ENCODE measurements around the gene ZNF19.

ZNF19 gene

DNA sequence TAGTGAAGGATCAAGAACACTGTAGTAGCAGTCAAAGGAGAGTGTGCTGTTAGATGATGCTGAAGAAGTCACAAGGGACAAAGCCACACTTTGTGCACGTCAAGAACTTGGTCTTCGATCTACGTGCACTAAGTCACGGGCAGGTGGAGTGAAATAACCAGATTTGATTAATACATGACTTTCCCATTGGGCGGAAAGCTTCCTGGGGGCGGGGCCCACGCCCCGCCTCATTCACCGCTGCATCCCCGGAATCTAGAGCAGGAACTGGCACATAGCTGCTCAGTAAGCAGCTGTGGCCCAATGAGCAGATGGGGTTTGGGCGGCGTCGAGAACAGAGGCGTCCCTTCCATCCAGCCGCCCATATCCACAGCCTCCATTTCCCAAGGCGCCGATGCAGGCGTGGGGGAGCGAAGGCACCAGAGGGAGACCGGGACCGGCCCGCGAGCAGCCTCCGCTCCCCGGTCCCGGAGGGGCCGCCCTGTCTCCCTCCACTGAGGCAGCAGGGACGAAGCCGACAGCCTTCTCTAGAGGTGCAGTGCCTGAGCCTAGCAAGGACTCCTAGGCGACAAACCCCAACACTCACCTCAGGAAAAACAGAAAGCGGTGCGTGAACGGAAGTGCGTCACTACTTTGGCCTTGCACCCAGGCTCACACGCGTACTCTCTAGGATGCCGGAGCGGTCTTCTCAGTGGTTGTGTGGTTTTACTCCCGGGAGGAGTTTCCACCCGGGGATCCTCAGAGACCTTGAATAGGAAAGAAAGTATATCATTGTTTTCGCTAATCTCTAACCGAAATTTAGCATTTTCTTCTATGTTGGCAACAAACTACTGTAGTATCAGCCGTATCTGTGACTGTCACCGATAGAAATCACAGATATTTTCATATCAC is 4.9 kb downstream of the ZNF19 start:
- DNase-seq = peak; percentile 76

DNA sequence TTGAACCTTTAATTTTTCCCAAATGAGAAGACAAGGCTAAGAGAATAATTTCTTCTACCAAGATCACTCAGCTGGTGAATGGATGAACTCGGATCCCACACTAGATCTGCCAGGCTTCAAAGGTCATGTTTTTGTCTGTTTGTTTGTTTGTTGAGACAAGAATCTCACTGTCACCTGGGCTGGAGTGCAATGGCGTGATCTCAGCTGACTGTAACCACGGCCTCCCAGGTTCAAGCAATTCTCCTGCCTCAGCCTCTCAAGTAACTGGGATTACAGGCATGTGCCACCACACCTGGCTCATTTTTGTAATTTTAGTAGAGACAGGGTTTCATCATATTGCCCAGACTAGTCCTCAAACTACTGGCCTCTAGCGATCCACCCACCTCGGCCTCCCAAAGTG is 6.6 kb downstream of the ZNF19 start:
- DNase-seq = no peak

DNA sequence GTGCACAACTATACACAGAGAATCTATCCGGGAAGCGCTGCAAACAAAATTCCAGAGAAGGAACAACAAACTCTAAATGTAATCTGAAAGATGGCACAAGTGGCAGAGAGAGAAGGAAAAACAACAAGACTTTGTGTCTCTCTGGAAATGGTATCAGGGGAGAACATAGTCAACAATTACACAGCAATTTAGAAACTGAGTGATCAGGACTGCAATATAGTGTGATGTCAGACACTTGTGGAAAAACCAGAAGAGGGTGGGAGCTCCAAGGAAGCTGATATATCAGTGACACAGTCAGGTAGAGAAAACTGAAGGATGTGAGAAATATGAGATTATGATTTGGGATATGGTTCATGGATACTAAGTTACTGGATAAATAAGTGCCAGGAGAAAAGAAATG is 8.2 kb downstream of the ZNF19 start:
- no peak for DNase-seq

DNA sequence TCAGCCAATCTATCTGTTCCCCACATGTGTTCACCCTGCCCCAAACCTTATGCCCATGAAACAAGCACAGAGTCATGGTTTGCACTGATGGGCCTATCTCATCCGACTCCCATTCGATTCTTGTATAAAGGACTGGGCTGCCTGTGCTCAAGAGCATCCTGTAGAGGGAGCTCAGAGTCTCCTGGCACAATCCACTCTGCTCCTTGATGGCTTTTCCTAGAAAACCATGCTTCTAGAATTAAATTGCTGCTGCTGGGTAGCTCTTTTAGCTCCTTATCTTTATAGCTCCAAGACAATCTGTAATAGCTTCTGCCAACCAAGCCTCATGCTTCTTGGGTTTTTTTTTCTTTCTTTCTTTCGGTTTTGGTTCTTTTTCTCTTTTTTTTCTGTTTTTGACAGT is 9.7 kb downstream of the ZNF19 start:
- no peak for DNase-seq

DNA sequence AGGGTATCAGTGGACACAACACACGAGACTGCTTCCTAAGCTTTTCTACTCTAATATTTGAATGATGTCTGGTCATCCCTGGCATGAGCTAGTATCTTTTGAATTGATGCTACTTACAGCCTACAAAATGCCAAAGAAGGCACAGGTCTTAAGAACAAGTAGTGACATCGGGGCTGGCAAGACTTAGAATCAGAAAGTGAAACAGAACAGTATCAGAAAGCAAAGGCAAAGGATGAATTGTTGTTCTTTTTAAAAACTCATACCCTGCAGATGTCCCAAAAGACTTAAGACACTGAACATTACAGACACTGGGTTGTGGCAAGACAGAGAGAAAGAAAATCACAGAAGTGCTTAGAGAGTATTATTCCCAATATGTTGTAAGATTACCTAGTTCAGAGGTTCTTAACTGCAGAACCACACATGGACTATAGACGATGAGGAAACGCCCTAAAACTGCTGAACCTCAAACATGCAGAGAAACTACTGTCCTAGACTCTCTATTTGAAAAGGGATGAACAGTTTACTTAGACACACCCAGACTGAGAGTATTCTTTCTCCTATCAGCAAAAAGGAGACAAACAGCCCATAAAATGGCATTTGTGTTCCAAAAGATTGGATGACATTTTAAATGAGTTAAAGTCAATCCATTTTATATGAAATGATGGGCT is 12.5 kb downstream of the ZNF19 start:
- DNase-seq = no peak

DNA sequence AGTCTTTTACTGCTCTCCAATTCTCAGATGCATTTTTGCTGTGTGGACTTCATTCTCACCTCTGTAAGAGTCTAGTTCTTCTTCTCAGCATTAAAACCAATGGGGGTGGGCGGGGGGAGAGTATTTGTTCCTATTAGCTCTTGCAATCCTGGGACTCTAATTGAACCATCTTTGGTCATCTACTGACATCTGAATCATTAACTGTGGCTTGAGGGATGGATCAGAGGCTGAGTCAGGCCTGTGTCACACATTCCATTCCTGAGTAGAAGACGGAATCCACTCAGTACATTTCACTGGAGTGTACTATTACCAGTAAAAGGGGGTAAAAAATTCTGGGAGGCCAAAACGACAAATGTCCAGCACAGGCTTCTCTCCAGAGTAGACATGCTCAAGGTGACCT is 14.3 kb downstream of the ZNF19 start:
- no peak for DNase-seq

GRCh38 chr16:71473891-71474290 is 15.2 kb downstream of the ZNF19 start:
- DNase-seq = no peak

- no peak for DNase-seq
Measured at GRCh38 chr16:71472931-71473330, 16.2 kb downstream of the ZNF19 start.

DNA sequence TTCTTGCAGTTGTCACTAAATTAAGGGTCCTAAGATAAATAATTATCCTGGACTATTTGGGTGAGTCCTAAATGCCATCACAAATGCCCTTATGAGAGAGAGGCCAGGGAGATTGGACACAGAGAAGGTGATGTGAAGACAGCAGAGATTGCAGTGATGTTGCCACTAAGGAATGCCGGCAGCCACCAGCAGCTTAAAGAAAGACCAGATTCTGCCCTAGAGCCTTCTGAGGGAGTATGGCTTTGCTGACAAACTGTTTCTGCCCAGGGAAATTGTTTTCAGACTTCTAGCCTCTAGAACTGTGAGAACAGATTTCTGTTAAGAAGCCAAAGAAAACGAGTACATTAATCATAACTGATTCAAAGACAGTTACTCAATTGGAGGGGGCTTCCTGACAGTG is 17.1 kb downstream of the ZNF19 start:
- no peak for DNase-seq

GRCh38 chr16:71467810-71468209 is 21.3 kb downstream of the ZNF19 start:
- no peak for DNase-seq

DNA sequence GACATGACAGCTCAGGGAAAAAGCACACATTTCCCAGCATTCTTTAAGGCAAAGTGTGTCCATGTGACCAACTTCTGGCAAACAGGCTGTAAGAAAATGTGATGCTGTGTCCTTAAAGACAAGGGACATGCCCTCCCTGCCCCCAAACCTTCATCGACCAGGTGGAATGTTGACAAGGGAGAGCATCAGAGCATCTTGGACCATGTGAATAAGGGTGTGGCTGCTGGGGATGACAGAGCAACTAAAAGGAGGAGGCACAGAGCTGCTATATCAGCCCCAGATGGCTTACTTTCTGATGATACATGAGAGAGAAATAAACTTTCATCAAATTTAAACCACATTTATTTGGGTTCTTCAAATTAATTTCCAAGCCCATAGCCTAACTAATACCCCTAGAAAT is 24.9 kb downstream of the ZNF19 start:
- DNase-seq = no peak

DNA sequence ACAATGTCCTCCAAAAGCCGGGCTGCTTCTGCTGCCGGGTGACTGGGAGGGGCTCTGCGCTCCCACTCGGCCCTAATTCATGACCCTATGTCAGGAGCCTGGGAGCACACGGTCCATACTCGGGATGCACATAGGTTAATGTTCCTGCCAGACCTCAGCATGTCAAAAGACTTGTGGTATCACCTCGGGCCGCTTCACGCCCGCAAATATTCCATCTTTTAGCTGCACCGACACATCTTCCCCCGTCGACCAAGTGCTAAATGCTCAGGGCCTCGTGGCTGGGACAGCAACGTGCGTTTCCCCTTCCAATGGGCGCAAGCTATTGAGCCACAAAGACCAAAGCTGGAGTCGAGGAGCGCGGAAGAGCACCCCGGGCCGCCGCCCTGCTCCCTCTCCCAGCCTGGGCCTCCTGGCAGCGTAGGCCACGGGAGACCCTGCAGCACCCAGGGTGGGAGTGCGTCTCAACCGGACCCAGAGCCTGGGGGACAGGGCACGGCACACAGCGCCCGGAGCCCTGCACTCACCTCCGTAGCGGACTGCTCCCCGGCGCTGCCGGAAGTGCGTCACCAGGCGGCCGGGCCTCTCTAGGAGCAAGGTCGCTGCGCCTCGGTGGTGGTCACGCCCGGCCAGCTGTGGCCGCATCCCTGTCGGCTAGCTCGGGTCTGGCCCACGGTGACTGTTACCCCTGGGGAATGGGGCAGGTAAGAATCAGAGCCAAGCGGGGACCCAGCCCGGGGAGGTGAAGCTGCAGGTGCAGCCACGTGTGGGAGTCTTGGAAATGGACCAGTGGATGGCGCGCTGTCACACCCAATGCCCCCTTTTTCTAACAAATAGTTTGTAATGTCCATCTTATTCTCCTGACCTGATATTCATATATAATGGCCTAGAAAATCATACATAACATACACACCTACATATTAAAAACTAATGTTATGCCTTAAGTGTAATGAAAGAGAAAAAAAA is 27.2 kb downstream of the ZNF19 start, which contains the start of gene ZNF23:
Gene ZNF23 (minus strand): TSS at position 562 of the 963 bp plus-strand sequence. CDS start 5,451 bp downstream, outside the sequence.
- peak; percentile 26 for DNase-seq

- no peak for DNase-seq
Measured at GRCh38 chr16:71460941-71461340, 28.2 kb downstream of the ZNF19 start.

DNA sequence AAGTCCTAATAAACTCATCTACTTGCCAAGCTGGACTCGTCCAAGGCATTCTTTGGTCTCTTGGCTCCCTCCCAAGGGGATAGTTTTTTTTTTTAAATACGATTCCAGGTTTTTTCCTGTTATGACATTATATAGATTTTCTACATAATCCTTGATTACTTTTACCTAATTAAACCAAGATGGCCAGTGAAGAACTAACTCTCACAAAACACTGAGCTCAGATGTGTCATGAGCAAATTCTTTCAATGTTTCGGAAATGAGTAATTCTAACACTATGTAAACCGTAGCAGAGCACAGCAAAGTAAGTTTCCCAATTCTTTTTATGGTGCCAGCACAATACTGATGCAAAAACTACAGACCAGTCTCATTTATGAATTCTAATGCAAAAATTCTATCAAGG is 28.9 kb downstream of the ZNF19 start:
- no peak for DNase-seq

- DNase-seq = no peak
Measured at GRCh38 chr16:71459510-71459909, 29.6 kb downstream of the ZNF19 start.

DNA sequence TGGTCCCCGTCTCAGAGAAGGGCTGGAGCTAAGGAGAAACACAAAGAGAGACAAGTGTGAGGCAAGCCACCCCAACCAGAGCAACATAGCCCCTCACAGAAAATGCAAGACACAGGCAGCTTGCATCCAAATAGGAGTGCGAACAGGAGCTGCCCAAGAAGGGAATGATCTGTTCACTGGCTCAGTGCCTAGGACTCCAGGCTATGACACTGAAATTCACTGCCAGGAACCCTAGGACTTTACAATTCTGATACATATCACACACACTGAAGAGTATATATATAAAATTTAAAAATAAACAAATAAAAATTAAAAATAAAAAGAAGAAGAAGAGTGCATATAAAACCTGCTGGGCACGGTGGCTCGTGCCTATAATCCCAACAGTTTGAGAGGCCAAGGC is 32.3 kb downstream of the ZNF19 start:
- no peak for DNase-seq

DNA sequence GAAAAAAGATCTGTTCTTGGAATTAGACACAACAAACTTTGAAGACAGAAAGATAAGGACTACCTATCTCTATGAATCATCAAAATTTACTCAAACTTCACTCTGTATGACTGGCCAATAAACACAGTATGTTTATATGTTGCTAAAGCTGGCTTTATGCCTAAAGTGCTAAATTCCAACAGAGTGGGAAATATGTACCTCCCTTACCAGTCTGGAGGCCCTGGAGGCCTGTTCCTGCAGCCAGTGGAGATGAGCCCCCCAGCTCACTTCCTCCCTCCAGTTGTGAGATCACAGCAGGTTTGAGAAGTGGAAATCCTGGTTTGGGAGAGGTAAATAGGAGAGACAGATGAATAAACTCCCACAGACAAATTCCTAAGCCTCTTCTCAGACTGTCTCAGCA is 36.1 kb downstream of the ZNF19 start:
- DNase-seq = no peak

DNA sequence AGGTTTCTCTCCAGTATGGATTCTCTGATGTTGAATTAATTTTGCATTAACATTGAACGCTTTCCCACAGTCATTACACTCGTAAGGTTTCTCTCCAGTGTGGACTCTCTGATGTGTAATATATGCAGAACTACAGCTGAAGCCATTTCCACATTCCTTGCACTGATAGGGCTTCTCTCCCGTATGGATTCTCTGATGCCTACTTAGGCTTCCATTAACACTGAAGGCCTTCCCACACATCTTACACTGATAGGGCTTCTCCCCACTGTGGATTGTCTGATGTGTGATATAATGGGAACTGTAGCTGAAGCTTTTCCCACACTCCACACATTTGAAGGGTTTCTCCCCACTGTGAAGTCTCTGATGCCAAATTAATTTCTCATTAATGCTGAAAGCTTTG is 40.1 kb downstream of the ZNF19 start:
- no peak for DNase-seq

DNA sequence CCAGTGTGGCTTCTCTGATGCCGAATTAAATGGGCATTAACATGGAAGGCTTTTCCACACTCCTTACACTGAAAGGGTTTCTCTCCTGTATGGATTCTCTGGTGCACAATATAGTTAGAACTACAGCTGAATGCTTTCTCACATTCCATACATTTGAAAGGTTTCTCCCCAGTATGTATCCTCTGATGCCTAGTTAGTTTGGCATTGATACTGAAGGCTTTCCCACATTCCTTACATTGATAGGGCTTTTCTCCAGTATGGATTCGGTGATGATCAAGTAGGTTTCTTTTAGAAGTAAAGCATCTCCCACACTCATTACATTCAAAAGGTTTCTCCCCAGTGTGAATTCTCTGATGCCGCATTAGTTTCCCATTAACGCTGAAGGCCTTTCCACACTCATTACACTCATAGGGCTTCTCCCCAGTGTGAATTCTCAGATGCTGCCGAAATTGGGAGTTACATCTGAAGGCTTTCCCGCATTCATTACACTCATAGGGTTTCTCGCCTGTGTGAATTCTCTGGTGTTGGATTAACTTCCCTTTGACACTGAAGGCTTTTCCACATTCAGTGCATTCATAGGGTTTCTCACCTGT is 40.8 kb downstream of the ZNF19 start:
- DNase-seq = no peak

GRCh38 chr16:71443714-71444113 is 45.4 kb downstream of the ZNF19 start:
- no peak for DNase-seq

GRCh38 chr16:71442051-71442440 is 47.1 kb downstream of the ZNF19 start, which contains the start of gene TLE7:
TLE7 (minus strand) TSS chr16:71442054; CDS start chr16:71433324, 8,730 bp downstream.
- no peak for DNase-seq

- no peak for DNase-seq
Measured at GRCh38 chr16:71441348-71442050, 47.6 kb downstream of the ZNF19 start.

Data from DMS153 (cell line).